Astrocyte (in vitro differentiated cells and primary cell): ENCODE results near the gene HERC2. TPM values are rescaled to one million over a fixed set of nuclear protein-coding genes. Genes with fewer than 3 reads are reported as not detected.

Experiments used
- DNase-seq: peaks from one replicate; pipeline ENCODE4 v3.0.0-alpha.2; 2010; ENCODE audit warnings: low read depth
- FAIRE-seq: peaks from 2 replicates; lab custom pipeline; 2011; peaks lifted over from hg19 to GRCh38; lab: Jason Lieb, UNC
- H2AFZ ChIP-seq: 2 replicates; pipeline ENCODE4 v1.6.0; 2012; ENCODE audit warnings: low read depth, low read length, inconsistent platforms
- H3K27ac ChIP-seq: 2 replicates; pipeline ENCODE4 v1.5.1; 2011; ENCODE audit warnings: low read depth, low read length, inconsistent platforms
- H3K27me3 ChIP-seq: 2 replicates; pipeline ENCODE4 v1.6.0; 2011; ENCODE audit warnings: low read length, inconsistent platforms; ENCODE audit not compliant: insufficient read depth
- H3K36me3 ChIP-seq: 2 replicates; pipeline ENCODE4 v1.5.1; 2011; ENCODE audit warnings: low read length, inconsistent platforms; ENCODE audit not compliant: insufficient read depth
- H3K4me1 ChIP-seq: 2 replicates; pipeline ENCODE4 v1.5.1; 2011; ENCODE audit warnings: low read length, inconsistent platforms; ENCODE audit not compliant: insufficient read depth
- H3K4me2 ChIP-seq: 2 replicates; pipeline ENCODE4 v1.6.0; 2012; ENCODE audit warnings: low read length, inconsistent platforms
- H3K4me3 ChIP-seq: 2 replicates; pipeline ENCODE4 v1.5.1; 2011; ENCODE audit warnings: low read depth, mild to moderate bottlenecking, low read length, inconsistent platforms; ENCODE audit not compliant: insufficient read depth
- H3K79me2 ChIP-seq: 2 replicates; pipeline ENCODE4 v1.6.0; 2012; ENCODE audit warnings: mild to moderate bottlenecking, low read length, inconsistent platforms; ENCODE audit not compliant: insufficient read depth
- H3K9ac ChIP-seq: 2 replicates; pipeline ENCODE4 v1.6.0; 2012; ENCODE audit warnings: mild to moderate bottlenecking, low read length, inconsistent platforms
- H3K9me3 ChIP-seq: 2 replicates; pipeline ENCODE4 v1.5.1; 2012; ENCODE audit warnings: low read depth, mild to moderate bottlenecking, low read length, inconsistent platforms; ENCODE audit not compliant: insufficient read depth
- H4K20me1 ChIP-seq: 2 replicates; pipeline ENCODE4 v1.6.0; 2012; ENCODE audit warnings: low read length, inconsistent platforms; ENCODE audit not compliant: insufficient read depth
- H3K27ac Mint-ChIP-seq: one replicate; pipeline ENCODE4 v1.8.0; 2021; ENCODE audit warnings: mild to moderate bottlenecking, mixed read lengths; ENCODE audit not compliant: unreplicated experiment
- H3K27me3 Mint-ChIP-seq: one replicate; pipeline ENCODE4 v1.8.0; 2021; ENCODE audit warnings: low read depth, mixed read lengths; ENCODE audit not compliant: unreplicated experiment
- H3K36me3 Mint-ChIP-seq: one replicate; pipeline ENCODE4 v1.8.0; 2021; ENCODE audit warnings: low read depth, mixed read lengths; ENCODE audit not compliant: unreplicated experiment
- H3K4me1 Mint-ChIP-seq: one replicate; pipeline ENCODE4 v1.8.0; 2021; ENCODE audit warnings: low read depth, mixed read lengths; ENCODE audit not compliant: unreplicated experiment
- H3K4me3 Mint-ChIP-seq: one replicate; pipeline ENCODE4 v1.8.0; 2021; ENCODE audit warnings: mild to moderate bottlenecking, moderate library complexity, mixed read lengths; ENCODE audit not compliant: unreplicated experiment
- H3K9me3 Mint-ChIP-seq: one replicate; pipeline ENCODE4 v1.8.0; 2021; ENCODE audit warnings: mild to moderate bottlenecking, mixed read lengths; ENCODE audit not compliant: unreplicated experiment
- CTCF ChIP-seq: IDR thresholded peaks from 2 replicates; pipeline ENCODE4 v1.5.1; 2011; ENCODE audit warnings: low read depth, mild to moderate bottlenecking, inconsistent platforms, low read length, moderate library complexity; ENCODE audit not compliant: insufficient read depth
- EZH2 ChIP-seq: IDR thresholded peaks from 2 replicates; pipeline ENCODE4 v1.6.1; 2012; ENCODE audit warnings: mild to moderate bottlenecking, low read length, inconsistent platforms; ENCODE audit not compliant: insufficient read depth
- total RNA-seq: library from RNA; stranded (reverse); gene quantifications from 2 replicates; pipeline ENCODE4 v1.2.1, GENCODE V29; 2021

HERC2 gene
- total RNA-seq, 1 donor from 2014 or later = 61.5 TPM

GRCh38 chr15:28125673-28126651 lies 196.0 kb downstream of the HERC2 start:
- H3K36me3 Mint-ChIP-seq = peaks cover 26% of the 10 kb centered on the region
- peaks cover under 1% of the 10 kb centered on the region for H3K36me3 ChIP-seq
- no peak overlapping the region for H3K9ac ChIP-seq
- H3K4me3 Mint-ChIP-seq = no peak overlapping the region
- H3K4me1 ChIP-seq = no peaks in the 10 kb centered on the region
- H3K27me3 Mint-ChIP-seq = no peaks in the 10 kb centered on the region
- no peak overlapping the region for H3K27ac Mint-ChIP-seq
- no peak overlapping the region for H3K4me2 ChIP-seq
- no peak overlapping the region for H3K27ac ChIP-seq
- DNase-seq = peak; percentile 24
- TF ChIP-seq CTCF (peak; percentile 63), EZH2 (no peak)
- H3K9me3 Mint-ChIP-seq = no peaks in the 10 kb centered on the region
- no peak overlapping the region for H3K4me3 ChIP-seq
- FAIRE-seq = peak; percentile 82
- H3K4me1 Mint-ChIP-seq = peaks cover 2% of the 10 kb centered on the region
- H3K79me2 ChIP-seq = no peaks in the 10 kb centered on the region
- no peak overlapping the region for H2AFZ ChIP-seq
- no peaks in the 10 kb centered on the region for H3K27me3 ChIP-seq
- H4K20me1 ChIP-seq = peaks cover 36% of the 10 kb centered on the region
- H3K9me3 ChIP-seq = no peaks in the 10 kb centered on the region

- Histone ChIP-seq H3K4me1 (no peaks in the 10 kb centered on the region), H3K9ac (no peak overlapping the region), H4K20me1 (peaks cover 36% of the 10 kb centered on the region), H3K27me3 (no peaks in the 10 kb centered on the region), H3K79me2 (no peaks in the 10 kb centered on the region), H3K4me3 (no peak overlapping the region), H3K9me3 (no peaks in the 10 kb centered on the region), H3K27ac (no peak overlapping the region), H2AFZ (no peak overlapping the region), H3K36me3 (peaks cover 12% of the 10 kb centered on the region), H3K4me2 (no peak overlapping the region)
- Mint-ChIP-seq H3K27ac (no peak overlapping the region), H3K4me3 (no peak overlapping the region), H3K27me3 (no peaks in the 10 kb centered on the region), H3K36me3 (peaks cover 21% of the 10 kb centered on the region), H3K4me1 (peaks cover 2% of the 10 kb centered on the region), H3K9me3 (no peaks in the 10 kb centered on the region)
- no peak for TF ChIP-seq CTCF
- TF ChIP-seq EZH2 = no peak
- no peak for DNase-seq
- FAIRE-seq = no peak
These were observed 197.1 kb downstream of the HERC2 start for GRCh38 chr15:28124841-28125240.
